ENCODE measurements around the gene MYO5B.
"Not testable (repeated sequence)": the region's sequence is repeated elsewhere in the genome, so short reads cannot be mapped to it uniquely, and the experiment has no call there.

MYO5B gene

GRCh38 chr18:50096766-50097435 lies 98.0 kb downstream of the MYO5B start:
- DNase-seq, result no peak

- not testable (repeated sequence) for DNase-seq
Measured at GRCh38 chr18:50094786-50095185, 100.2 kb downstream of the MYO5B start.

GRCh38 chr18:50094221-50094773 lies 100.7 kb downstream of the MYO5B start:
- DNase-seq, result no peak

- DNase-seq, result no peak
Measured at GRCh38 chr18:50093366-50094064, 101.4 kb downstream of the MYO5B start.

GRCh38 chr18:50092245-50092805 lies 102.6 kb downstream of the MYO5B start:
- no peak for DNase-seq

GRCh38 chr18:50091509-50092244 lies 103.3 kb downstream of the MYO5B start:
- no peak for DNase-seq

GRCh38 chr18:50090370-50091312 lies 104.3 kb downstream of the MYO5B start:
- no peak for DNase-seq

GRCh38 chr18:50089702-50090101 lies 105.2 kb downstream of the MYO5B start:
- no peak for DNase-seq

- DNase-seq, result no peak
Measured at GRCh38 chr18:50083708-50084107, 111.2 kb downstream of the MYO5B start.

GRCh38 chr18:50080932-50081560 lies 113.9 kb downstream of the MYO5B start:
- no peak for DNase-seq

GRCh38 chr18:50080316-50080715 lies 114.6 kb downstream of the MYO5B start:
- no peak for DNase-seq

GRCh38 chr18:50079571-50080295 lies 115.2 kb downstream of the MYO5B start:
- DNase-seq, result no peak

- DNase-seq, result no peak
Measured at GRCh38 chr18:50076277-50076676, 118.7 kb downstream of the MYO5B start.

- no peak for DNase-seq
Measured at GRCh38 chr18:50075772-50076171, 119.2 kb downstream of the MYO5B start.

GRCh38 chr18:50074404-50074803 lies 120.5 kb downstream of the MYO5B start:
- no peak for DNase-seq

- no peak for DNase-seq
Measured at GRCh38 chr18:50073319-50073718, 121.6 kb downstream of the MYO5B start.

GRCh38 chr18:50072146-50072545 lies 122.8 kb downstream of the MYO5B start:
- DNase-seq, result no peak

- DNase-seq, result no peak
Measured at GRCh38 chr18:50071397-50071796, 123.5 kb downstream of the MYO5B start.

GRCh38 chr18:50069422-50069821 lies 125.5 kb downstream of the MYO5B start:
- no peak for DNase-seq

GRCh38 chr18:50065527-50065926 lies 129.4 kb downstream of the MYO5B start:
- no peak for DNase-seq

- DNase-seq, result no peak
Measured at GRCh38 chr18:50065039-50065438, 129.9 kb downstream of the MYO5B start.

Measured in stimulated activated CD4-positive, alpha-beta T cell treated with anti-CD3 and anti-CD28 coated beads, Interleukin-4, amount 100 ng/mL, for 24 hours (primary cell).